Stimulated activated CD4-positive, alpha-beta T cell treated with anti-CD3 and anti-CD28 coated beads, Interleukin-2, amount 100 ng/mL, for 4 hours (primary cell): ENCODE measurements around the gene BPIFB2.

ENCODE experiments used
- DNase-seq: peaks from one replicate; pipeline ENCODE4 v3.0.0-alpha.2; 2020; ENCODE audit warnings: low read depth

Gene BPIFB2

DNA sequence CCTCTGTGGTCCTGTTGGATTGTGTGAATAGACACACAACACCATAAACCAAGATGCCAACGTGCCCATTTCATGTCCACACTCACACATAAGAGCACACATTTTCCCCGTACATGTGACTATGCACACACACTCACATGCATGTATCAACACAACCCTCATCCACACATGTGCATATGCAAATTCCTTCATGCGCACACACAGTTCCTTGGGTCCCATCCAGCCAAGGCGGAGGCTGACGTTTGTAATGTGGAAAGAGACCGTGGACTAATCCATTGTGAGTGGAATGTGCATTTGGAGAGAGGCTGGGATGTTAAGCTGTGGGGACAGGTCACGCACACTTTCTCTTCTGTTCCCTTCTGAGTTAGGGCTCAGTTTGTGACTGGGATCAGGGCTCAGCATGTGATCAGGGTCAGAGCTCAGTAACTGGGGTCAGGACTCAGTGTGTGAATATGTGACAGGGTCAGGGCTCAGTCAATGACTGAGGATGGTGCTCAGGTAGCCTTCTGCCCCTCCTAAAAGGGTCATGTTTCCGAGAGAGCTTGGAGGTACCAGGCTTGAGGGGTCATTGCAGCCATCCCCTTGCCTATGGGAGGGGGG is 628 bp upstream of the BPIFB2 start:
- DNase-seq: no peak

DNA sequence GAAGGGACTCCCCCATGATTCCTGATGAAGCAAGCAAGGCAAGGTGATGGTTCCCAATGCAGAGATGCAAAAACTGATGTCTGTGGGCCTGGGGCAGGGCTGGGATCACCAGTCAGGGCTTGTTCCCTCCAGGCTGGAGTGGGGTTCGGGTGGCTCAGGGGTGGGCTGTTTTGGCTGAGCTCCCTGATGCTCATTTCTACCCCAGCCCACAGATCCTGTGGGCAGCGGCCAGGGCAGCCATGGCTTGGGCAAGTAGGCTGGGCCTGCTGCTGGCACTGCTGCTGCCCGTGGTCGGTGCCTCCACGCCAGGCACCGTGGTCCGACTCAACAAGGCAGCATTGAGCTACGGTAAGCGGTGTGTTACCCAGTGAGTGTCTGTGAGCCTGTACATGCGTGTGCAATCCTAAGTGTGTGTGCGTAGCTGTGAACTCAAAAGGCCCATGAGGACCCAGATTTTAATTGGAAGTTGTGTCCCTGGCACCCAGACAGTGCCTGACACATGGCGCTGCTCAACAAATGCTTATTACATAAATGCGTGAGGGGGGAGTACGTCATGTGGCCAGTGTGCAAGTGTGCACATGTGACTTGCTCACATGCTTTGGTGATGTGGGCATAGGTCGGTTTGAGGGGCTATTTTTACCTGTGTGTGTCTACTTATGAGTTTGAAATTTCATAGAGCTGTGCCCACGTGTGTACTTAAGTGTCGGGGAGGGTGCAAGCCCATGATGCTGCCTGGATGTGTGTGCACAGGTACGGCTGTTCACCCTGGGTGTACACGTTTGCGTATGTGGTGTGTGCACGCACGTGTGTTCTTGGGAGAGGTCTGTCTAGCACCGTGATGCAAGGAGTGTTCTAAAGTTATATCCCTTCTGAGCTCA is 1.1 kb downstream of the BPIFB2 start:
- no peak for DNase-seq

DNA sequence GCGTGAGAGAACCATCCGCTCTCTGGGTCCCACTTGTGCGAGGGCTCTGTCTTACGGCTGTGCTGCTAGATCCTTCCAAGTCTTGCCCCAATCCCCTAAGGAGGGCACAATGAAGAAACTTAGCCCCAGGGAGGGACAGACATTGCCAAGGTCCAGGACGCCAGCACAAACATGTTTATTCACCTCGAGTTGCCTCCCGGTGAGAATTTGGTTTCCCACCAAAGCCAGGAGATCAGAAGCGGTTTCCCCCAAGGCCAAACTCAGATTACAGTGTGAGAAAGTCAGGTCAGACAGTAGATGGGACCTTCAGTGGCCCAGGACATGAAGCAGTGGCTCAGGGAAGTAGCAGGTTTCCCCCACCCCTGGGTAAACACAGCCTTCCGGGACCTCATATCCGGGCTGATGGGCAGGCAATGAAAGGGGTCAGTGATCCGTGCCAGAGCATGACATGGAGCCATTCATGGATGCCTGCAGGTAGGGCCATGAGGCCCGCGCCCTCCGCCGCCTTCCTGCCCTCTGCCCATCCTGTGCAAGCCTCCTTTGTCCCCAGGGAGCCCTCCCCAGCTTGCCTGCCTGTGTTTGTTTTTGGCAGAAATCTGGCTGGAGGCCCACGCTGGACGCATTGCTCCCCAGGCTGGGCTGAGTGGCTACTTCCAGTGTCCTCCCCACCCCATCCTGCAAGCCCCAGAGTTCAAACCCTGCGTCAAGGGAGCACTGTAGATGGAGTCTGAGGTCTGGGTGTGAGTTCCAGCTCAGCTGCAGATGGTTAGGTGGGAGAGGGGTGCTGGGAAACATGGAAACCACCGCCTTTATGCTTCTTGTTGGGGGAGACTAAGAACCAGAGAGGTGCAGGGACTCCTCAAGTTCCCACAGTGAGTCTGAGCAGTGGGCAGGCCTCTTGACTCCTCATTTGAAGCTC is 2.0 kb downstream of the BPIFB2 start:
- no peak for DNase-seq

DNA sequence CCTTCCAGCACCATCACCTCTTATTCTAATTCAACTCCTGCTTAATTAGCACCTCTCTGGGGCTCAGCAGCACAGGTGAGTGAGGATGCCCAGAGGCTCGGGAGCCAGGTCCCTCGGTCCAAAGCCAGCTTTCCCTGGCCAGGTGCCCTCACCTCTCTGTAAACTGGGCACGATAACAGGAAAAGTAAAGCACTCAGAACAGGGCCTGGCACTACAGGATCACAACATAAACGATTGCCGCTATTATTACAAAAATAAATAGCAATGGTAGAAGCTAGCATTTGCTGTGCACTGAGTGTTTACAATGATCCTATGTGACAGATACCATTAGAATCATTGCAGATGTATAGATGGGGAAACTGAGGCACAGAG is 2.6 kb downstream of the BPIFB2 start:
- no peak for DNase-seq

DNA sequence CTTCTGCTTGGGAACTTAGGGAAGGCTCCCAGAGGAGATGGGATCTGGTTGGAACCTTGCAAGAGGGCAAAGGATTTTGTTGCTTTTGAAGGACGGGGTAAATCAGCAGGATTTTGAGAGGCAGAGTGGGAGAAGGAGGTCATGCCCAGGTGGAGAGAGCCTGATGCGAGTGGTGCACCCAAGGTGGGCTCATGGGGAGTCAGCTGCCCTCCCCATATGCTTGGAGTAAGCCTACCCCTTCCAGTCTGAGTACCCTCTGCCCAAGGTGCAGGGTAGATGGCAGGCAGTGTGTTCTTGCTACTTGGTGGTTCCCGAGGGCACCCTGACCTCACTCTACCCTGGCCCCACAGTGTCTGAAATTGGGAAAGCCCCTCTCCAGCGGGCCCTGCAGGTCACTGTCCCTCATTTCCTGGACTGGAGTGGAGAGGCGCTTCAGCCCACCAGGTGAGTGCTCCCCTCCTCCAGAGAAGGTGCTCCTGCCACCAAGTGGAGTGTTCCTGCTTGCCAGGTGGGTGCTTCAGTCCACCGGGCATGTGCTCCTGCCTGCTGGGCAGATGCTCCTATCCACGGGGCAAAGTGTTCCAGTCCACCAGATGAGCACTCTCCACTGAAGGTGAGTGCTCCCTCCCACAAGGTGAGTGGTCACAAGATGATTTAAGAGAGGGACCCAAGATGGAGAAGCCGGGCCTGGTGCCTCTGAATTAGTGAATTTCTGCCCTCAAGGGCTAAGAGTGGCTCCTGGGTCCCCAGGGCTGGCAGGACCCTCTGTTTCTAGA is 3.4 kb downstream of the BPIFB2 start:
- no peak for DNase-seq

DNA sequence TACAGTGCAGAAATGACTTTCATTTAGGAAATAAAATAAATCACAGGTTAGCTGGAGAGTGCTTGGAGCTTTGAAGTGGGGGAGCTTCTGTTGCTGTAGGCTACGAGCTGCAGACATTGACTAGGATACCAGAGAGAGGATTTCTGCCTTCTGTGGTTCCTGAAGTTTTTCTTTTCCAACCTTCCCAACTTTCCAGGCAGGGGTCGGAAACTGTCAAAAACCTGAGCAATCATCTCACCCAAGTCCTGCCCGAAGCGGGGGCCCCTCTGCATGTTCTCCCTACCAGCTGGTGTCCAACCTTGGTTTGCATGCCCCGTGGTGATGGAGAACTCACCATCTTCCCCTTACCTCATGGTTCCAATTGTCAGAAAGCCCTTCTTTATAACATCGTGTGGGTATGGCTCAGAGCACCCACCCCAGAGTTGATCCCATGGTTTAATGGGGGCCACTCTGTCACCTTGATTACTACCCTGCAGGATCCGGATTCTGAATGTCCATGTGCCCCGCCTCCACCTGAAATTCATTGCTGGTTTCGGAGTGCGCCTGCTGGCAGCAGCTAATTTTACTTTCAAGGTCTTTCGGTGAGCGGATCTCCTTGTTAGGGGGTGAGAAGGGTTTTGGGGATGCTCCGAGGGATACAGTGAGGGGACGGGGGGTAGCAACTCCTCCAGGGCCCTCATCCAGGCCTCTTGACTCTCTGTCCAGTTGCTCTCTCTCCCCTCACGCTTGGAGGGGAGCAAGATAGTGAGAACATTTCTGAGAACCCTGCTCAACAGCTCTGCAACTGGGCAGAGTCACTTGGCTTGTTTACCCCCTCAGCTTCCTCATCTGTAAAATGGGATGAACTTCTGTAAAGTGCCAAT is 5.1 kb downstream of the BPIFB2 start:
- DNase-seq: no peak

DNA sequence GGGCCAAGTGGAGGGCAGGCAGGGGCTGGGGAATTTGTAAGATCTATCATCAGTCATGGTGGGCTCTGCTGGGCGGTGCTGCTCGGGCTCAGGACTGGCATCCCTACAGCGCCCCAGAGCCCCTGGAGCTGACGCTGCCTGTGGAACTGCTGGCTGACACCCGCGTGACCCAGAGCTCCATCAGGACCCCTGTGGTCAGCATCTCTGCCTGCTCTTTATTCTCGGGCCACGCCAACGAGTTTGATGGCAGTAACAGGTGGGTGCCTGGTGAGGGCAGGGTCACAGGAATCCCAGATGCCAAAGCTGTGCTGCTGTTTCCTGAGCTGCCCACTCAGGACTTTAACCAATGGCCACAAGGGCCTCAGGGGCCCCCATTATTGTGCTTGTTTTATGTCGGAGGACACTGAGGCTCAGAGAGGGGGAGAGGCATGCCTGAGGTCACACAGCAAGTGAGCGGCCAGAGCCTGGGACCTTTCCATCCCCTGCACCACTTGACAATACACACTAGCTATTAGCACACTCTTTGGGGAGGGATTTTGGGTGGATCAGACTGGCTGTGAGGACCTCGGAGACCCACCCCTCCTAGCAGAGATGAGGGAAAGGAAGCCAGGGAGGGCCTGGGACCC is 6.3 kb downstream of the BPIFB2 start:
- no peak for DNase-seq

DNA sequence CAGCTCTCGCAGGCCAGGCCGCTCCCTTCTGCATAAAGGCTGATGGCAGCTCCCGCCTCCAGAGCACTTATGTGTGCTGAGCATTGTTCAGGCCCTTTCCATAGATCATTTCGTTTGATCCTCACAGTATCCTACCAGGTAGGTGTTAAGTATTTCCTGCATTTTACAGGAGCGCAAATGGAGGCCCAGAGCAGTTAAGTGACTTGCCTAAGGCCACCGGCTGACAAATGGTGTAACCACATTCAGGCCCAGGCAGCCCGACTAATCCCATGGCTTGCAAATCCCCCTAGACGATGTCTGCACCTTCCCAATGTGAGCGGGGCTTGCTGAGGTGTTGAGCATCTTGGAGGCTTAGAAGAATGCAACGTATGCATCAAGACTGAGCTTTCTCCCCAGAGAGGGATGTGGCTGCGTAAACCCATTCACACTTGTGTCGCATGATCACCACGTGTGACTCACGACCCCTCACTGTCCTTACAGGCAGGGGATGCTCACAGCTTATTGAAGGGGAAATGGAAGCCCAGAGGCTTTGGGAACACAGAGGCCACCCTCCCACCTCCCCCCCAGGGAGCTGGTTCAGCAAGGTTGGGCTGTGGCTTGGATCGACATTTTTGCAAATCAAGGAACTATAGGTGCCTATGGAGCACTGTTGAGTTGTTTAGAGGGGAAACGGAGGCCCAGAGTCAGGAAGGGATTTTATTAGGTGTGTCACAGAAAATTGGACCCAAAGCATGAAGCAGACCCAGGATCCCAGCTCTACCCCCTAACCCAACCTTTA is 7.0 kb downstream of the BPIFB2 start:
- no peak for DNase-seq

DNA sequence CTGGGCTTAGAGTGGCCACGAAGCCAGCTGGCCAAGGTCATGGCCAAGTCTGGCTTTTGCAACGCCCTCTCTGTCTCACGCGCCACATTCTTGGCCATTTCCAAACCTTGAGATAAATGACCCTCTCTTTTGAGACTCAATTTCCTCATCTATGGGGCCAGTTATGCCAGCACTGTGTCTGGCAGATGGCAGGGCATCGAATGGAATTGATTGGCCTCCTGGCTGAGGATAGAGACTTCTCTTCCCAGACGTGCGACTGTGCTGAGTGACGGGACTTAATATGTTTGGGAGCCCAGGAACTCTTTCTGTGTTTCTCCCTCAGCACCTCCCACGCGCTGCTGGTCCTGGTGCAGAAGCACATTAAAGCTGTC is 7.6 kb downstream of the BPIFB2 start:
- no peak for DNase-seq

DNA sequence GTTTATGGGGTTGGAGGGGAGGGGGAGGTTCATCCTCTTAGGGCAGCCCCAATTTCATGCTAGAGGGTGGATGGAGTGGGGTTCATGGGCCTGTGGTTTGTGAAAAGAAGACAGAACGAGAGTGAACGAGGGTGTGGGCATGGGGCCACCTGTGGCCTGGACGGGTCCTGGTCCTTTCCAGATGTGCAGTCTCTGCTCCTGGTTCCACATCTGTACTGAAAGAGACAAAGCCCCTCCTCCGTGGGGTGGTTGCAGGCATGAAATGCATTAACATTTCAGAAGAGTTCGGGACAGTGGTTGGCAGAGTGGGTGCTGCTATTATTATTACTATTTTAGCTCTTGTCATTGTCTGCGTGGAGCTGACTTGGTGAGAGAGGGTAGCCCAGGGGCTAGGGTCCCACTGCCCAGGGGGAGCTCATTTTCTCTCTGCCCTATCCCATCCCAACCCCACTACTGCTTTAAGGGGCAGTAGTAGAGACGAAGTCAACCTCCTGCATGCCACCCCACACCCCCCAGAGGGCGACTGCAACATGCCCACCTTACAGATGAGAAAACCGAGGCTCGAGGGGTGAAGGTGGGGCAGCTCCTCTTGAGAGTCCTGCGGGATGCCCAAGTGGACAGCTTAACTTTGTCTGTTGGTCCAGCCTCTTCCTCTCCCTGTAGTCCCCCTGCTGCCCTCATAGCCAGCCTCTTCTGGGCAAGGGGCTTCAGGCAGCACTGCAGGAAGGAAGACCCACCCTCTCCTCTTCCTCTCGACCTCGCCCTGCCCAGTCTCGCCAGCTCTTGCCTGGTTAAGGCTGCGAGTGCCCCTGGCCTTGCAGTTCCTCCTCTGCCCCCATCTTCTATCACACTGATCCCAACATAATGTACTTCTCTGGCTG is 8.4 kb downstream of the BPIFB2 start:
- DNase-seq: no peak

DNA sequence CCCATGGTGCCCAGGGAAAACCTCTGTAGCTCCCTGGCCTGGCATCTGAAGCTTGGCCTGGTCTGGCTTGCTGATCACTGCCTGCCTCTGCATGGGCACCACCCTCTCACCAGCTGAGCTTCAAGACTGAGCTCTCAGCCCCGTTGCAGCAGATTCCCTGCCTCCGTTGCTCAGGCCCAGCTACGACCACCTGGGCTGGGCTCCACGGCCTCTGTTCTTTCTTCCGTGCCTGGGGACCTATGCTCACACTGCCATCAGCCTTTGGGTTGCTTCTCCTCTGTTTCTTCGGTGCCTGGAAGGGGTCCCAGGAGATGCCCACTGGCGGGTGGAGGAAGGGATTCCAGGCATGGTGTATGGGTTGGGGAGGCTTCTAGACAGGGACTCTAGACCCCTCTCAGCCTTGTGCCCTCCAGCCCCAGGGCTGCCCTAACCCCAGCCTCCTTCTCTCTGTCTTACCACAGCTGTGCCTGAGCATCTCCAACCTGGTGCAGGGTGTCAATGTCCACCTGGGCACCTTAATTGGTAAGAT is 9.1 kb downstream of the BPIFB2 start:
- DNase-seq: no peak

DNA sequence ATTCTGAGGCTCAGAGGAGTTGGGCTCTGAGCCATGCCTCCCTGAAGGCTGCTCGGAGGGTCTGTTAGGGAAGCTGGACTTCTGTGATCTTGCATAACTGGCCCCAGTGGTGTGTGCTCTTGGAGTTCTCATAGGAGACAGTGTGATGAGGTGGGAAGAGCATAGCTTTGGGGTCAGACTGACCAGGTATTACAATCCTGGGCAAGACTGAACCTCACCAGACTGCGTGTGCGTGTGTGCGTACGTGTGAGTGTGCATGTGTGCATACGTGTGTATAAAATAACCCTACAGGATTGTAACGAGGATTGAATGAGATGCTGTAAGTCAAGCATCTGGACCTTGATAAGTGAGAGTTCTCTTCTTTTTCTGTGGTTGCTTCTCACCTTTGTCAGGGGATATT is 10.0 kb downstream of the BPIFB2 start:
- DNase-seq: no peak

DNA sequence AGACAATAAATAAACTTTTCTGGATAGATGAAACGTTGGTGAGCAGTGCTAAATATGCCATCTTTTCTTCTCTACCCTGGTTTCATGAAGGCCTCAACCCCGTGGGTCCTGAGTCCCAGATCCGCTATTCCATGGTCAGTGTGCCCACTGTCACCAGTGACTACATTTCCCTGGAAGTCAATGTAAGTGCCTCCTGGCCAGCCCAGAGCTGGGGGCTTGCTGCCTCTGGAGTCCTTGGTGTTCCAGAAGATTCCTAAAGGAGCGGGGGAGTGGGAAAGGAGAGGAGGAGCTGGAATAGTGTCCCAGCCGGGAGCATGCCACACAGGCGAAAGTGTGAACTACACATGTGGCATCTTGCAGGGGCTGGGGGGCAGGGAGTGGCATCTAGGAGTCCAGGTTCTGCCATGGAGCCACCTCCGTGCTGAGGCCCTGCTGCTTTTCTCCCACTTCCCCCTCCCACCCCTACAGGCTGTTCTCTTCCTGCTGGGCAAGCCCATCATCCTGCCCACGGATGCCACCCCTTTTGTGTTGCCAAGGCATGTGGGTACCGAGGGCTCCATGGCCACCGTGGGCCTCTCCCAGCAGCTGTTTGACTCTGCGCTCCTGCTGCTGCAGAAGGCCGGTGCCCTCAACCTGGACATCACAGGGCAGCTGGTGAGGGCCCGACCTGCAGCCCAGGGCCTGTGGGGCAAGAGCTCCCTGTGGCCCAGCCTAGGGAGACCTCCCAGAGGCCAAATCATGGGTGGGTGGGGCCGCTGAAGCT is 10.8 kb downstream of the BPIFB2 start:
- no peak for DNase-seq

DNA sequence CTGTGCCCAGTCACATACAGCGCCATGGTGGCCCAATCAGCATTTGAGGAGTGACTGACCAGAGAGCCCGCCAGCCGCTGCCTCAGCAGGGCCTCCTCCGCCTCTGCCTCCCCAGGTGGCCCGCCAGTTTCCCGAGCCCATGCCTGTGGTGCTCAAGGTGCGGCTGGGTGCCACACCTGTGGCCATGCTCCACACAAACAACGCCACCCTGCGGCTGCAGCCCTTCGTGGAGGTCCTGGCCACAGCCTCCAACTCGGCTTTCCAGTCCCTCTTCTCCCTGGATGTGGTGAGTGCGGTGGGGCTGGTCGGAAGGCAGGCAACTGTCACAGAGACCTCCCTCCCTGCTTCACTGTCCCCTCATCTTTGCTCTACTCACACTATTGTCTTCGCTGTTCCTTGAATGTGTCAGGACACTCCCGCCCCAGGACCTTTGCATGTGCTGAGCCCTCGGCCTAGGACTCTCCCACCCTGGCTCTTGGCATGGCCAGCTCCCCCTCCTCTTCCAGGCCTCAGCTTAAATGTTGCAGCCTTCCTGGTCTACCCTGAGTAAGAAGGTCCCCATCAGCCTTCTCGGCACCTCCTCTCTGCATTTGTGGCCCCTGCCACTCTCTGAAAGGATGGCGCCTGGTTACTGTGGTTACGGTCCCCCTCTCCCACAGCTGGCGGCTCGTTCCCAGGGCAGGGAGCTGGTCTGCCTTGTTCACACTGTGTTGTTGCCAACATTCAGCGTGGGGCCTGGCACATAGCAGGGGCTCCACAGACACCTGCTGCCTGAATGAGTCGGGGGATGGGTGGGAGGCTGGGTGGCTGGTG is 12.2 kb downstream of the BPIFB2 start:
- no peak for DNase-seq

DNA sequence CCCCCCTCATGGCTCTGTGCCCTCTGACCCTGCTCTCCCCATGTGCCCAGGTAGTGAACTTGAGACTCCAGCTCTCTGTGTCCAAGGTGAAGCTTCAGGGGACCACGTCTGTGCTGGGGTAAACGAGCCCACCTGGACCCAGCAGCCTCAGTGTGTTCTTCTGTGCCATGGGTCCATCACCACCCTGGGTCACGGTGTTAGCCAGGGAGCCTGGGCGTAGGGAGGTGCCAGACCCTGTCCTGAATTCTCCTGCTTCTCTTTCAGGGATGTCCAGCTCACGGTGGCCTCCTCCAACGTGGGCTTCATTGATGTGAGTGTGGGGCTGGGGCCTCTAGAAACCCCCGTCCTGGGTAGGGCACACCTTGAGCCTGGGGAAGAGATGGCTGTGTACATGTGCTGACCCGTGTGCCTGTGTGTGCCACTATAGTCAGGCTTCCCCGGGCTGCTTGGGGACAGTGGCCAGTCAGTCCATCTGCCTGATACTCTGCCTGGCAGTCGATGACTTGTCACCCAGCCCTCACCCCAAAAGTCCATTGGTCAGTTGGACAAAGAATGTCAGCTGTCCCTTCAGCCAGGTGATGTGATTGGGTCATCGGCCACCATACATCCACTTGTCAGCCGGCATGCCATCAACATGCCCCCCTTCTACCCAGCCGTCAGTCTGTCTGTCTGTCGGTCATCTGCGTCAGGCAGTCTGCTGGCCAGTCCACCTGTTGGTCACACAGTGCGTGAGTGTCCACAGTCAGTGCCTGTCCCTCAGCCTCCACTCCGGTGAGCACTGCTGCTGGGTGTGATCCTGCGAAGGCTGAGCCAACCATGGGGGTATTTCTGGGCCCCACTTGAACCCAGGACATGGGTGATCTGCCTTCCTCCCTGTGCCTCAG is 13.0 kb downstream of the BPIFB2 start:
- no peak for DNase-seq

DNA sequence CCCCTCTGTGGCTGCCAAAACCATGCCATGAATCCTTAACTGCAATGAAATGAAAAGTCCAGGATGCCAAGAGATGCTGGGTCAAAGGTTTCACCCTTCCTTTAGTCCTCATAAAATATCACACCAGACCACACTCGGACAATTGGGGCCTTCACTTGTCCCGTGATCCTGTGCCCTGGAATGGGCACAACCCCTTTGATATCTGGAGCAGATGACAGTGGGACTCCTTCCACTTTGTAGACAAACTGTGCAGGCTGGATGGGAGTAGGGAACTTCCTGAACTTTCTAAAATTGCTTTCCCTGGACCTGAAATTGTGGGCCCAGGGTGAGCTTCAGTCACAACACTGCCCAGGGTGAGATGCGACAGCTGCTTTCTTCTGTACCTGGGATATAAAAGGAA is 14.4 kb downstream of the BPIFB2 start:
- DNase-seq: no peak
